ENCODE measurements around the gene ZPBP2.

The ZPBP2 gene

GRCh38 chr17:39913989-39914388, 46.0 kb downstream of the ZPBP2 start:
- DNase-seq (ENCODE audit: low spot score), result no peak

GRCh38 chr17:39915559-39915958, 47.6 kb downstream of the ZPBP2 start:
- DNase-seq (ENCODE audit: low spot score), result no peak

- DNase-seq (ENCODE audit: low spot score), result no peak
These were observed 48.9 kb downstream of the ZPBP2 start for GRCh38 chr17:39916918-39917317.

- no peak for DNase-seq (ENCODE audit: low spot score)
These were observed 51.2 kb downstream of the ZPBP2 start for GRCh38 chr17:39919087-39919683.

- DNase-seq (ENCODE audit: low spot score), result no peak
These were observed 52.5 kb downstream of the ZPBP2 start for GRCh38 chr17:39920218-39921210.

GRCh38 chr17:39921323-39921722, 53.3 kb downstream of the ZPBP2 start:
- no peak for DNase-seq (ENCODE audit: low spot score)

GRCh38 chr17:39922006-39922405, 54.0 kb downstream of the ZPBP2 start:
- no peak for DNase-seq (ENCODE audit: low spot score)

GRCh38 chr17:39923230-39923629, 55.2 kb downstream of the ZPBP2 start:
- DNase-seq (ENCODE audit: low spot score), result no peak

GRCh38 chr17:39923836-39924690, 56.1 kb downstream of the ZPBP2 start:
- peak; percentile 14 for DNase-seq (ENCODE audit: low spot score)

- no peak for DNase-seq (ENCODE audit: low spot score)
These were observed 56.7 kb downstream of the ZPBP2 start for GRCh38 chr17:39924691-39925055.

GRCh38 chr17:39925282-39926134, 57.5 kb downstream of the ZPBP2 start:
- DNase-seq (ENCODE audit: low spot score), result no peak

- DNase-seq (ENCODE audit: low spot score), result no peak
These were observed 58.2 kb downstream of the ZPBP2 start for GRCh38 chr17:39926135-39926587.

- DNase-seq (ENCODE audit: low spot score), result peak; percentile 37
These were observed 58.6 kb downstream of the ZPBP2 start for GRCh38 chr17:39926588-39927100.

Data from kidney tubule cell (primary cell).